A549 (cell line): ENCODE results near the gene UBP1. TPM values are rescaled to one million over a fixed set of nuclear protein-coding genes. Genes with fewer than 3 reads are reported as not detected.

Experiments used
- ATAC-seq, 2 experiments: fragments of 200-7000 bp in 1 of 2; fragments of >200 bp in 1 of 2; cut with Nextera tagmentation in 1 of 2; cut with Tn5 transposase in 1 of 2; 3 replicates each; pipeline versions ENCODE4 v1.8.0 to v1.9.1; 2018 to 2020; ENCODE audit warnings: mild to moderate bottlenecking in 1 of 2, moderate library complexity in 1 of 2
- CTCF ChIA-PET: fragments of 300-600 bp; sonication (Branson Sonifier 250); formaldehyde crosslinking; extraction: SDS; loops from one replicate; lab custom pipeline; 2021; ENCODE audit warnings: antibody characterized with exemption, inconsistent platforms; lab: Yijun Ruan, JAX
- POLR2A ChIA-PET: fragments of 350-600 bp; formaldehyde crosslinking; extraction: SDS; loops from one replicate; lab custom pipeline; 2021; ENCODE audit warnings: antibody characterized with exemption, inconsistent platforms; lab: Yijun Ruan, JAX
- DNase-seq, 2 experiments: peaks; one replicate each; pipeline versions ENCODE4 v3.0.0 to v3.0.0-alpha.2; 2011 to 2016; ENCODE audit warnings: low read depth in 1 of 2, low spot score in 1 of 2
- FAIRE-seq: peaks from 2 replicates; lab custom pipeline; 2011; peaks lifted over from hg19 to GRCh38; lab: Jason Lieb, UNC
- H3K27ac ChIP-seq, 2 experiments: fragments of >200 bp; sonication (Bioruptor Twin); formaldehyde crosslinking; 3 replicates each; pipeline ENCODE4 v1.5.1; 2016 to 2017
- H3K4me1 ChIP-seq: fragments of >200 bp; sonication (Bioruptor Twin); formaldehyde crosslinking; 3 replicates; pipeline ENCODE4 v1.6.1; 2016
- H3K4me2 ChIP-seq: fragments of >200 bp; sonication (Bioruptor Twin); formaldehyde crosslinking; 3 replicates; pipeline ENCODE4 v1.6.1; 2016
- H3K4me3 ChIP-seq: fragments of >200 bp; sonication (Bioruptor Twin); formaldehyde crosslinking; 3 replicates; pipeline ENCODE4 v1.5.1; 2016
- H3K9me3 ChIP-seq: fragments of >200 bp; sonication (Bioruptor Twin); formaldehyde crosslinking; 3 replicates; pipeline ENCODE4 v1.6.1; 2016
- CBX8 ChIP-seq: fragments of 200-600 bp; sonication (generic); IDR thresholded peaks from 2 replicates; pipeline ENCODE4 v1.6.1; 2016
- CEBPB ChIP-seq, 2 experiments: fragments of >200 bp in 1 of 2; sonication (Bioruptor Twin) in 1 of 2; formaldehyde crosslinking in 1 of 2; IDR thresholded peaks; 2 replicates each; pipeline ENCODE4 v1.6.1; 2012 to 2016
- E2F6 ChIP-seq: IDR thresholded peaks from 2 replicates; pipeline ENCODE4 v1.6.1; 2012; ENCODE audit warnings: low read depth, borderline replicate concordance
- EHMT2 ChIP-seq: fragments of 200-600 bp; sonication (generic); IDR thresholded peaks from 2 replicates; pipeline ENCODE4 v1.6.1; 2016; ENCODE audit warnings: antibody characterized with exemption, low read depth, mild to moderate bottlenecking, moderate library complexity
- EP300 ChIP-seq, 2 experiments: fragments of >200 bp; sonication (Bioruptor Twin); formaldehyde crosslinking; IDR thresholded peaks; 2 replicates in 1 of 2; 3 replicates in 1 of 2; pipeline ENCODE4 v1.6.1; 2016 to 2017
- FOSL2 ChIP-seq, 2 experiments: fragments of 450-650 bp in 1 of 2; fragments of >200 bp in 1 of 2; sonication (Bioruptor Twin) in 1 of 2; formaldehyde crosslinking; IDR thresholded peaks; 2 replicates each; pipeline versions ENCODE4 v1.5.0 to v1.6.1; 2016 to 2020; ENCODE audit warnings: mild to moderate bottlenecking in 1 of 2, moderate library complexity in 1 of 2
- GATA3 ChIP-seq: IDR thresholded peaks from 2 replicates; pipeline ENCODE4 v1.6.1; 2012; ENCODE audit warnings: borderline replicate concordance
- HDAC2 ChIP-seq: fragments of 200-600 bp; sonication (generic); IDR thresholded peaks from 2 replicates; pipeline ENCODE4 v1.6.1; 2016
- HES2 ChIP-seq: fragments of >200 bp; sonication (Bioruptor Twin); formaldehyde crosslinking; IDR thresholded peaks from 2 replicates; pipeline ENCODE4 v1.6.1; 2016
- HEYL ChIP-seq: fragments of 250-450 bp; sonication (Bioruptor Pico); IDR thresholded peaks from 2 replicates; pipeline ENCODE4 v1.8.0; 2021; ENCODE audit warnings: mild to moderate bottlenecking, moderate library complexity
- HMGXB4 ChIP-seq: fragments of 250-450 bp; sonication (Bioruptor Pico); IDR thresholded peaks from 2 replicates; pipeline ENCODE4 v1.5.0; 2021; ENCODE audit warnings: mild to moderate bottlenecking, moderate library complexity, borderline replicate concordance
- HOXA7 ChIP-seq: fragments of 250-450 bp; sonication (Bioruptor Pico); IDR thresholded peaks from 2 replicates; pipeline ENCODE4 v1.5.0; 2020; ENCODE audit warnings: mild to moderate bottlenecking, moderate library complexity
- HOXB13 ChIP-seq: fragments of 250-450 bp; sonication (Bioruptor Pico); IDR thresholded peaks from 2 replicates; pipeline ENCODE4 v1.5.0; 2020; ENCODE audit warnings: low read depth, mild to moderate bottlenecking, moderate library complexity
- HOXB5 ChIP-seq: fragments of 250-450 bp; sonication (Bioruptor Pico); IDR thresholded peaks from 2 replicates; pipeline ENCODE4 v1.5.0; 2020; ENCODE audit warnings: mild to moderate bottlenecking, moderate library complexity
- JUNB ChIP-seq: fragments of >200 bp; sonication (Bioruptor Twin); formaldehyde crosslinking; IDR thresholded peaks from 2 replicates; pipeline ENCODE4 v1.6.1; 2016
- KDM1A ChIP-seq: fragments of 200-600 bp; sonication (generic); IDR thresholded peaks from 2 replicates; pipeline ENCODE4 v1.6.1; 2016; ENCODE audit warnings: low read depth, mild to moderate bottlenecking
- MAX ChIP-seq: IDR thresholded peaks from 2 replicates; pipeline ENCODE4 v1.6.1; 2012
- MAZ ChIP-seq: fragments of 150-350 bp; IDR thresholded peaks from 2 replicates; pipeline ENCODE4 v1.6.1; 2014; ENCODE audit warnings: antibody characterized with exemption, low read depth, low read length, borderline replicate concordance
- NFE2L2 ChIP-seq: fragments of 150-350 bp; conservative IDR thresholded peaks from 2 replicates; pipeline ENCODE4 v1.6.1; 2014; ENCODE audit warnings: low read length
- NR3C1 ChIP-seq: fragments of >200 bp; sonication (Bioruptor Twin); formaldehyde crosslinking; IDR thresholded peaks from 3 replicates; pipeline ENCODE4 v1.6.1; 2017
- PHF8 ChIP-seq: fragments of 200-600 bp; sonication (generic); IDR thresholded peaks from 2 replicates; pipeline ENCODE4 v1.6.1; 2016; ENCODE audit warnings: low read depth, mild to moderate bottlenecking, antibody characterized with exemption, moderate library complexity, borderline replicate concordance
- RAD21 ChIP-seq, 2 experiments: fragments of >200 bp in 1 of 2; sonication (Bioruptor Twin) in 1 of 2; formaldehyde crosslinking in 1 of 2; IDR thresholded peaks in 1 of 2; conservative IDR thresholded peaks in 1 of 2; 2 replicates in 1 of 2; 3 replicates in 1 of 2; pipeline ENCODE4 v1.6.1; 2012 to 2018; ENCODE audit warnings: inconsistent platforms in 1 of 2
- RARB ChIP-seq: fragments of 250-450 bp; sonication (Bioruptor Pico); IDR thresholded peaks from 2 replicates; pipeline ENCODE4 v1.8.0; 2021; ENCODE audit warnings: mild to moderate bottlenecking, moderate library complexity
- RCOR1 ChIP-seq: fragments of 150-350 bp; IDR thresholded peaks from 2 replicates; pipeline ENCODE4 v1.6.1; 2014; ENCODE audit warnings: antibody characterized with exemption, low read length, low read depth
- SMC3 ChIP-seq: fragments of >200 bp; sonication (Bioruptor Twin); formaldehyde crosslinking; IDR thresholded peaks from 3 replicates; pipeline ENCODE4 v1.6.1; 2018; ENCODE audit warnings: inconsistent platforms
- SREBF2 ChIP-seq: fragments of 450-650 bp; IDR thresholded peaks from 2 replicates; pipeline ENCODE4 v1.6.1; 2014; ENCODE audit warnings: mild to moderate bottlenecking, moderate library complexity
- ZNF302 ChIP-seq: fragments of 250-450 bp; sonication (Bioruptor Pico); IDR thresholded peaks from 2 replicates; pipeline ENCODE4 v1.9.0; 2021; ENCODE audit warnings: inconsistent platforms, mild to moderate bottlenecking, moderate library complexity
- WGBS: methylation state at CpG from one replicate; pipeline ENCODE4 v1.1.6; 2017; ENCODE audit errors: missing lambda C conversion rate; 5-methylcytosine and 5-hydroxymethylcytosine counted together
- polyA plus RNA-seq, 4 experiments: library from polyadenylated mRNA; depleted of rRNA in 3 of 4; stranded (reverse); fragments of >200 nt; fragmentation: RNase III in 1 of 4; extraction: RNeasy Plus Mini Kit Qiagen cat#74134 plus additional on column Dnase treatment in 1 of 4; gene quantifications; 2 replicates in 3 of 4; 3 replicates in 1 of 4; pipeline ENCODE4 v1.2.3, GENCODE V29; 2011 to 2017
- TF ChIP-seq, protein P1 (sequence below): fragments of 150-350 bp; IDR thresholded peaks from 2 replicates; pipeline ENCODE4 v1.6.1; 2014; ENCODE audit warnings: low read depth, mild to moderate bottlenecking, low read length
- TF ChIP-seq, protein P2 (sequence below): fragments of >200 bp; sonication (Bioruptor Twin); formaldehyde crosslinking; IDR thresholded peaks from 3 replicates; pipeline ENCODE4 v1.5.1; 2016

The UBP1 gene
- polyA plus RNA-seq, 2 of the 4 experiments (the other 2 are of a cell fraction), result 48.6 to 92.5 TPM

DNA sequence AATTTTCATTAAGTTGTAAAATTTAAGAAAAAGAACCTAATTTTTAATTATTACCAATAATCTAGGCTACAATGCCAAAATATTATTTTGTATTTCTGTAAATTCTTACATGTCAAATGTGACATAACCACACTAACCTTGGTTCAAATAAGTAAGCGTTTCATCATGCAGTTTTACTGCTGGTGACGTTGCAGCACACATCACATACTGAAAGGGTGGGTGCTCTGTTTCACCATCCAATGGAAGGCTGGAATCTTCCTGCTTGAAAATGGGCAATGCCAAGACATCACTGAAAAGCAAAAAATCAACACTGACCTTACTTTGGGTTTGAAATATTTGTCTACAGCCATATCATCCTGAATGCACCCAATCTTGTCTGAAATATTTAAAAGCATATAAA is 14.8 kb downstream of the UBP1 start:
- Histone ChIP-seq H3K4me3 (no peak overlapping the region), H3K9me3 (no peaks in the 10 kb centered on the region), H3K4me1 (peaks cover 50% of the 10 kb centered on the region), H3K4me2 (no peak overlapping the region), H3K27ac (no peak overlapping the region)
- ATAC-seq (no peak), DNase-seq (no peak), FAIRE-seq (no peak)
- CTCF ChIA-PET, result interaction anchor here (1.5 to 1.7 kb wide), 2 partner anchors 10 to 24 kb away, joined by 3 to 4 read pairs; no protein-coding TSS in a partner anchor
- 76% methylated on average over 2 of the region's 2 CpGs for whole genome bisulfite sequencing
- POLR2A ChIA-PET, result no interaction called here
- no peak for TF ChIP-seq HMGXB4 (CRISPR knock-in tag)
- TF ChIP-seq NR3C1, result no peak
- no peak for TF ChIP-seq KDM1A
- TF ChIP-seq RAD21 (conservative IDR thresholded peaks at IDR 0.05 in 1 of 2, IDR thresholded peaks at IDR 0.05 in 1 of 2), result no peak
- TF ChIP-seq RCOR1, result no peak
- TF ChIP-seq PHF8, result no peak
- TF ChIP-seq HEYL (CRISPR knock-in tag), result no peak
- TF ChIP-seq MAX, result no peak
- no peak for TF ChIP-seq MAZ
- TF ChIP-seq HOXA7 (CRISPR knock-in tag), result no peak
- no peak for TF ChIP-seq HES2
- TF ChIP-seq, protein P1, sequence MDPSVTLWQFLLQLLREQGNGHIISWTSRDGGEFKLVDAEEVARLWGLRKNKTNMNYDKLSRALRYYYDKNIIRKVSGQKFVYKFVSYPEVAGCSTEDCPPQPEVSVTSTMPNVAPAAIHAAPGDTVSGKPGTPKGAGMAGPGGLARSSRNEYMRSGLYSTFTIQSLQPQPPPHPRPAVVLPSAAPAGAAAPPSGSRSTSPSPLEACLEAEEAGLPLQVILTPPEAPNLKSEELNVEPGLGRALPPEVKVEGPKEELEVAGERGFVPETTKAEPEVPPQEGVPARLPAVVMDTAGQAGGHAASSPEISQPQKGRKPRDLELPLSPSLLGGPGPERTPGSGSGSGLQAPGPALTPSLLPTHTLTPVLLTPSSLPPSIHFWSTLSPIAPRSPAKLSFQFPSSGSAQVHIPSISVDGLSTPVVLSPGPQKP, result no peak
- no peak for TF ChIP-seq EHMT2
- TF ChIP-seq, all 56 proteins: peak for 0

- CTCF ChIA-PET, result interaction anchor here (1.5 to 1.7 kb wide), 2 partner anchors 11 to 25 kb away, joined by 3 to 4 read pairs; no protein-coding TSS in a partner anchor
- TF ChIP-seq CEBPB (IDR thresholded peaks at IDR 0.05), result no peak
- no peak for TF ChIP-seq FOSL2 (IDR thresholded peaks at IDR 0.05)
- no peak for TF ChIP-seq FOSL2 (CRISPR knock-in tag; IDR thresholded peaks at IDR 0.05)
- TF ChIP-seq SREBF2, result no peak
- ATAC-seq (no peak), FAIRE-seq (no peak), DNase-seq (no peak)
- Histone ChIP-seq H3K27ac (no peak overlapping the region), H3K4me3 (no peak overlapping the region), H3K4me2 (no peak overlapping the region), H3K4me1 (peaks cover 44% of the 10 kb centered on the region), H3K9me3 (no peaks in the 10 kb centered on the region)
- WGBS, result 93% methylated on average over 10 of the region's 10 CpGs
- POLR2A ChIA-PET, result no interaction called here
These were observed 15.4 kb downstream of the UBP1 start for GRCh38 chr3:33424606-33425452.

DNA sequence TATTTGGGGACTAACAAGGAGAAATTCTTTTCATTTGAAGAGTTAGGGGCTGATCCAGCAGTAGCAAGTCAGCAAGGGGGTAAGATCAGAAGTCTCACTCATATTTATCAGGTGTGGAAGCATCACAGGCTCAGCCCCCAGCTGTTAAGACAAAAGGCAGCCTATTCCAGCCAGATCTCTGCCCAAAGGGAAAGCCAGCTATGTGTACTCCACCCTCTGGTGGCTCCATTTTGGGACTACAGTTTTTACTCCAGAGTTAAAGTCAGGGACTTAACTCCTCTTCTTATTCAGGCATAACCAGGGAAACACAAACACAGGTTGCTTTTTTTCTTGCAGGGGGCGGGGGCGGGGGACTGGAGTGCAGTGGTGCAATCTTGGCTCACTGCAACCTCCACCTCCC is 19.2 kb downstream of the UBP1 start:
- ChIA-PET CTCF (interaction anchor here (0.6 to 3.1 kb wide), 2 partner anchors 8 to 17 kb away, joined by 4 to 13 read pairs; no protein-coding TSS in a partner anchor), POLR2A (no interaction called here)
- H3K9me3 ChIP-seq, result no peaks in the 10 kb centered on the region
- H3K4me3 ChIP-seq, result no peak overlapping the region
- peaks cover 12% of the 10 kb centered on the region; the same call in 2 of the 3 replicates for H3K4me1 ChIP-seq
- WGBS, result 100% methylated on average over 2 of the region's 2 CpGs
- ATAC-seq (peak; percentile 59 to 62; a peak in 3 of 6 replicates), FAIRE-seq (no peak), DNase-seq (peak in 1 of 2 experiments; percentile 13)
- no peak overlapping the region for H3K27ac ChIP-seq
- no peak overlapping the region for H3K4me2 ChIP-seq
- TF ChIP-seq NFE2L2 (no peak), CBX8 (no peak), HDAC2 (no peak), EP300 (IDR thresholded peaks at IDR 0.05) (no peak), ZNF302 (CRISPR knock-in tag) (no peak), HOXB5 (CRISPR knock-in tag) (no peak), HOXB13 (CRISPR knock-in tag) (no peak), GATA3 (no peak), JUNB (no peak), E2F6 (no peak), RARB (CRISPR knock-in tag) (no peak), SREBF2 (no peak), SMC3 (no peak)
- TF ChIP-seq, protein P2, sequence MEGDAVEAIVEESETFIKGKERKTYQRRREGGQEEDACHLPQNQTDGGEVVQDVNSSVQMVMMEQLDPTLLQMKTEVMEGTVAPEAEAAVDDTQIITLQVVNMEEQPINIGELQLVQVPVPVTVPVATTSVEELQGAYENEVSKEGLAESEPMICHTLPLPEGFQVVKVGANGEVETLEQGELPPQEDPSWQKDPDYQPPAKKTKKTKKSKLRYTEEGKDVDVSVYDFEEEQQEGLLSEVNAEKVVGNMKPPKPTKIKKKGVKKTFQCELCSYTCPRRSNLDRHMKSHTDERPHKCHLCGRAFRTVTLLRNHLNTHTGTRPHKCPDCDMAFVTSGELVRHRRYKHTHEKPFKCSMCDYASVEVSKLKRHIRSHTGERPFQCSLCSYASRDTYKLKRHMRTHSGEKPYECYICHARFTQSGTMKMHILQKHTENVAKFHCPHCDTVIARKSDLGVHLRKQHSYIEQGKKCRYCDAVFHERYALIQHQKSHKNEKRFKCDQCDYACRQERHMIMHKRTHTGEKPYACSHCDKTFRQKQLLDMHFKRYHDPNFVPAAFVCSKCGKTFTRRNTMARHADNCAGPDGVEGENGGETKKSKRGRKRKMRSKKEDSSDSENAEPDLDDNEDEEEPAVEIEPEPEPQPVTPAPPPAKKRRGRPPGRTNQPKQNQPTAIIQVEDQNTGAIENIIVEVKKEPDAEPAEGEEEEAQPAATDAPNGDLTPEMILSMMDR, result no peak
